AG09309 (cell line): ENCODE measurements around the gene PURA.

Experiments
- DNase-seq: peaks from one replicate; pipeline ENCODE4 v3.0.0-alpha.2; 2010; ENCODE audit warnings: low read depth
- H3K4me3 ChIP-seq: 2 replicates; pipeline ENCODE4 v1.5.1; 2011; ENCODE audit warnings: mild to moderate bottlenecking, low read depth, low read length, moderate library complexity; ENCODE audit not compliant: control insufficient read depth
- CTCF ChIP-seq: IDR thresholded peaks from 2 replicates; pipeline ENCODE4 v1.5.1; 2011; ENCODE audit warnings: mild to moderate bottlenecking, low read depth, low read length, inconsistent platforms; ENCODE audit not compliant: insufficient read depth, control insufficient read depth; ENCODE audit errors: missing control alignments

PURA gene

GRCh38 chr5:140165101-140165922, 51.4 kb downstream of the PURA start:
- no peak overlapping the region for H3K4me3 ChIP-seq
- no peak for TF ChIP-seq CTCF
- no peak for DNase-seq

- TF ChIP-seq CTCF, result no peak
- DNase-seq, result no peak
- no peak overlapping the region for H3K4me3 ChIP-seq
Measured at GRCh38 chr5:140165923-140166270, 52.0 kb downstream of the PURA start.

GRCh38 chr5:140166911-140167310, 53.0 kb downstream of the PURA start:
- no peak for DNase-seq
- no peak overlapping the region for H3K4me3 ChIP-seq
- no peak for TF ChIP-seq CTCF

GRCh38 chr5:140168371-140168770, 54.5 kb downstream of the PURA start:
- H3K4me3 ChIP-seq, result no peak overlapping the region
- DNase-seq, result no peak
- no peak for TF ChIP-seq CTCF

- TF ChIP-seq CTCF, result no peak
- DNase-seq, result no peak
- no peak overlapping the region for H3K4me3 ChIP-seq
Measured at GRCh38 chr5:140169410-140169809, 55.5 kb downstream of the PURA start.

- TF ChIP-seq CTCF, result no peak
Measured at GRCh38 chr5:140172483-140172882, 58.6 kb downstream of the PURA start.

More at GRCh38 chr5:140172483-140172882, 58.6 kb downstream of the PURA start:
- no peak for DNase-seq
- H3K4me3 ChIP-seq, result no peak overlapping the region
